ENCODE results near the gene TRIM47.
"Not testable (repeated sequence)": the region's sequence is repeated elsewhere in the genome, so short reads cannot be mapped to it uniquely, and the experiment has no call there.

Gene TRIM47

DNA sequence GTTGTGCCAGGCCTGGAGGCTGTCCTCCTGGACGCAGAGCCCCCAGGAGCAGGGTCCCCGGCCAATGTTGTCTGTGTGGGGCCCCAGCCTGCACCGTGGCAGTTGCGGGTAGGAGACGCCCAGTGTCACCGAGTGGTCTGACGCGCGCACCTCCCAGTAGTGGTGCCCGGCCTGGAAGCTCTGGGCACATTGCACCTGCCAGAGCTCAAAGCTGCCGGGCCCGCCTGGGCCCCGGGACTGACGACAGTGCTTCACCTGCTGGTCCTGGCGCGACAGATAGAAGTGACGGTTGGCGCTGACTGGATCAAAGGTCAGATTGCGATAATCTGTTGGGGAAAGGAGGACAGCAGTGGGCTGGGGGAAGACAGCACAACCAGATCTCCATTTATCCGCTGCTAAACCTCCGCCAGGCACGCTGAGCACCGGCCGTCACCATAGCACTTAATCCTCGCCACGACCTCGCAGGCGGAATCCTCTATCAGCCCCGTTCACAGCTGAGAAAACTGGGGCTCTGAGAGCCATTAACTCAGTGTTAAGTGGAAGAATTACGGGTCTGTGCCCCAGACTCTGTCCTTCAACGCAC lies 12.7 kb upstream of the TRIM47 start:
- TF ChIP-seq, protein P1, sequence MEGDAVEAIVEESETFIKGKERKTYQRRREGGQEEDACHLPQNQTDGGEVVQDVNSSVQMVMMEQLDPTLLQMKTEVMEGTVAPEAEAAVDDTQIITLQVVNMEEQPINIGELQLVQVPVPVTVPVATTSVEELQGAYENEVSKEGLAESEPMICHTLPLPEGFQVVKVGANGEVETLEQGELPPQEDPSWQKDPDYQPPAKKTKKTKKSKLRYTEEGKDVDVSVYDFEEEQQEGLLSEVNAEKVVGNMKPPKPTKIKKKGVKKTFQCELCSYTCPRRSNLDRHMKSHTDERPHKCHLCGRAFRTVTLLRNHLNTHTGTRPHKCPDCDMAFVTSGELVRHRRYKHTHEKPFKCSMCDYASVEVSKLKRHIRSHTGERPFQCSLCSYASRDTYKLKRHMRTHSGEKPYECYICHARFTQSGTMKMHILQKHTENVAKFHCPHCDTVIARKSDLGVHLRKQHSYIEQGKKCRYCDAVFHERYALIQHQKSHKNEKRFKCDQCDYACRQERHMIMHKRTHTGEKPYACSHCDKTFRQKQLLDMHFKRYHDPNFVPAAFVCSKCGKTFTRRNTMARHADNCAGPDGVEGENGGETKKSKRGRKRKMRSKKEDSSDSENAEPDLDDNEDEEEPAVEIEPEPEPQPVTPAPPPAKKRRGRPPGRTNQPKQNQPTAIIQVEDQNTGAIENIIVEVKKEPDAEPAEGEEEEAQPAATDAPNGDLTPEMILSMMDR (IDR thresholded peaks at IDR 0.05; ENCODE audit: unreplicated experiment in 3 of 3), result no peak
- Mint-ChIP-seq H3K4me3 (no peak overlapping the region), H3K27me3 (ENCODE audit: low read depth) (peaks cover 3% of the 10 kb centered on the region), H3K4me1 (peaks cover 18% of the 10 kb centered on the region), H3K27ac (no peak overlapping the region), H3K36me3 (ENCODE audit: low read depth) (peaks cover 10% of the 10 kb centered on the region), H3K9me3 (no peaks in the 10 kb centered on the region)

DNA sequence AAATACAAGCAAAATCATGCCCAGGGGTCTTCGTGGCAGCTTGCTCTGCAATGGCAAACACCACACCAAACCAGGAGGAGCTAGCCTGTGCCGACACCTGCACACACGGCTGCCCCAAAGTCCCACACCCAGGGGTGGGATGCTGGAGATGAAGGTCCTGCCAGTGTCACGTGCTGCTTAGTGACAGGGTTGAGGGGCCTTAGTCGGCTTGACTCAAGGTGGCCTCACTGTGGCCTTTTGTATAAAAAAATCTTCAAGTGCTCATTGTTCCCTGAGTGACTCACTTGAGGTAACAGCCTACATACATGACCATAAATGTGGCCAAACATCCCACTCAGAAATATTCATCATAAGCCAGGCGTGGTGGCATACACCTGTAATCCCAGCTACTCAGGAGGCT lies 11.1 kb upstream of the TRIM47 start:
- Mint-ChIP-seq H3K36me3 (ENCODE audit: low read depth) (peaks cover 10% of the 10 kb centered on the region), H3K27ac (no peak overlapping the region), H3K4me1 (peaks cover 8% of the 10 kb centered on the region), H3K27me3 (ENCODE audit: low read depth) (peaks cover 3% of the 10 kb centered on the region), H3K9me3 (no peaks in the 10 kb centered on the region), H3K4me3 (no peak overlapping the region)
- TF ChIP-seq, protein P1 (IDR thresholded peaks at IDR 0.05; ENCODE audit: unreplicated experiment in 3 of 3), result no peak

DNA sequence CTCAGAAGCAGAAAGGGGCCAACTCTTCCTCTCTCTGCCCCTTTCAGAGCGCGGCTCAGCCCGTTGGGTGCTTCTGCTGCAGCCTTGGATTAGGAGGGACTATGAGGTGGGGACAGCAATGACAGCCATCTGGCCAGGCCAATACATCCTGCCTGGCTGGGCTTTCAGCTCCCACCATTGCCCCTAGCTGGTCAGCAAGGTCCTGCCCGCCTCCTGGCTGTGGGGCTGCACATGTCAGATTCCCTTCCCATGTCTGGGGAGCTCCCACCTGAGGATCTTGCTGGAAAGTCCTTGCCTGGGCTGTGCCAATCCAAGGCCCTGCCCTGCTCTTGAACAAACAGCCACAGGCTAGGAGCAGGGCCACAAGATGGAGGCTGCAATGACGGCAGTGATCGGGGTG lies 10.1 kb upstream of the TRIM47 start:
- no peaks in the 10 kb centered on the region for H3K4me1 Mint-ChIP-seq
- peaks cover 3% of the 10 kb centered on the region for H3K27me3 Mint-ChIP-seq (ENCODE audit: low read depth)
- H3K27ac Mint-ChIP-seq, result no peak overlapping the region
- TF ChIP-seq, protein P1 (IDR thresholded peaks at IDR 0.05; ENCODE audit: unreplicated experiment in 3 of 3), result no peak
- H3K9me3 Mint-ChIP-seq, result no peaks in the 10 kb centered on the region
- H3K36me3 Mint-ChIP-seq (ENCODE audit: low read depth), result peaks cover 6% of the 10 kb centered on the region
- no peak overlapping the region for H3K4me3 Mint-ChIP-seq

DNA sequence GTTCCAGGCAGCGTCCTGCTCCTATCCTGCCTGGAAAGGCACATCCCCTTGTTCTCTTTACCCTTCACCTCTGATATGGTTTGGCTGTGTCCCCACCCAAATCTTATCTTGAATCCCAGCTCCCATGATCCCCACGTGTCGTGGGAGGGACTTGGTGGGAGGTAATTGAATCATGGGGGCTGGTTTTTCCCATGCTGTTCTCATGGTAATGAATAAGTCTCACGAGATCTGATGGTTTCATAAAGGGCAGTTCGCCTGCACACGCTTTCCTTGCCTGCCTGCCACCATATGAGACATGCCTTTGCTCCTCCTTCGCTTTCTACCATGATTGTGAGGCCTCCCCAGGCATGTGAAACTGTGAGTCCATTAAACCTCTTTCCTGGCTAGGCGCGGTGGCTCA lies 7.5 kb upstream of the TRIM47 start:
- H3K27me3 Mint-ChIP-seq (ENCODE audit: low read depth), result peaks cover 10% of the 10 kb centered on the region
- H3K36me3 Mint-ChIP-seq (ENCODE audit: low read depth); H3K4me1 Mint-ChIP-seq; H3K4me3 Mint-ChIP-seq; H3K27ac Mint-ChIP-seq; H3K9me3 Mint-ChIP-seq: not testable (repeated sequence)

DNA sequence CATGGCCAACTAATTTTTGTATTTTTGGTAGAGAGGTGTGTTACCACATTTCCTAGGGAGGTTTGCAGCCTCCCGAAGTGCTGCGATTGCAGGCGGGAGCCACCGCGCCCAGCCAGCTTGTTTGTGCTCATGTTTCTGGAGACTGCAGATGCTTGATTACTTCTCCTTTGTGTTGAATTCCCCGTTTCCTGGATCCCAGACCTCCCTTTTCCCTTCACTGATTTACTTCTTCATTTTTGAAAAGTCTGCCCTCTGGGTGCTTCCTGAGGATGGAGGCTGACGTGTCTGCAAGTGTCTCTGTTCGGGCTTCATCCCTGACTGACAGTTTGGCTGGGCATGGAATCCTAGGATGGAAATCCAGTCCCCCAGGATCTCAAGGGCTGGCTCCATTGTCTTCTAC lies 7.0 kb upstream of the TRIM47 start:
- Mint-ChIP-seq H3K36me3 (ENCODE audit: low read depth) (peaks cover 4% of the 10 kb centered on the region), H3K27me3 (ENCODE audit: low read depth) (peaks cover 15% of the 10 kb centered on the region), H3K4me1 (no peaks in the 10 kb centered on the region), H3K9me3 (no peaks in the 10 kb centered on the region), H3K4me3 (no peak overlapping the region), H3K27ac (no peak overlapping the region)
- TF ChIP-seq, protein P1 (IDR thresholded peaks at IDR 0.05; ENCODE audit: unreplicated experiment in 3 of 3), result no peak

DNA sequence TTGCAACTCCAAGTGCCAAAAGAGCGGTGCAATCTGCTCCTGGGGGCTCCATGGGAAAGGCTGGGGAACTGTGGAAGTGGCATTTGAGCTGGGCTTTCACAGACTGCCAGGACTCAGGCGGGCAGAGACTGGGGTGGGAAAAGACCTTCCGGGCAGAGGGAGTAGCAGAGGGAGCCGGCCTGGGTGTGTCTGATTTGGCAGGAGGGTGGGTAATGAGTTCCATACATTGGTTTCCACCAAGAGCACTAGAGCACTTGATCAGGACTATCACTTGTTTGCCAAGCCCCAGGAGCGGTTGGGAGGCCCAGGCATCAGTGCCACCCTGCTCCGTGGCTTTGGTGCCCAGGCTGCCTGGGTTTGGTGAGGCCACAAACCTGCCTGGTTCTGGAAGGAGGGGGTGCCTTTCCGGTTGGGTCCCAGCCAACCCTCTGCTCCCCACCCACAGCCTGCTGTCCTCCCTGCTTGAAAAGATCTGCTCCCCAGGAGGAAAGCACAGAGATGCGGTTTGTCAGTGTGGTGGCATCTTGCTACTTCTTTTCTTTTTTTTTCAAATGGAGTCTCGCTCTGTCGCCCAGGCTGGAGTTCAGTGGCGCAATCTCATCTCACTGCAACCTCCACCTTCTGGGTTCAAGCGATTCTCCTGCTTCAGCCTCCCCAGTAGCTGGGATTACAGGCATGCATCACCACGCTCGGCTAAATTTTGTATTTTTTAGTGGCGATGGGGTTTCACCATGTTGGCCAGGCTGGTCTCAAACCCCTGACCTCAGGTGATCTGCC lies 3.5 kb upstream of the TRIM47 start:
- Mint-ChIP-seq H3K27ac (no peak overlapping the region), H3K9me3 (no peaks in the 10 kb centered on the region), H3K4me1 (peaks cover 9% of the 10 kb centered on the region), H3K4me3 (no peak overlapping the region), H3K36me3 (ENCODE audit: low read depth) (no peaks in the 10 kb centered on the region), H3K27me3 (ENCODE audit: low read depth) (peaks cover 37% of the 10 kb centered on the region)
- TF ChIP-seq, protein P1 (IDR thresholded peaks at IDR 0.05; ENCODE audit: unreplicated experiment in 3 of 3), result no peak
